ENCODE data around the gene DCLK2.

DCLK2 gene

DNA sequence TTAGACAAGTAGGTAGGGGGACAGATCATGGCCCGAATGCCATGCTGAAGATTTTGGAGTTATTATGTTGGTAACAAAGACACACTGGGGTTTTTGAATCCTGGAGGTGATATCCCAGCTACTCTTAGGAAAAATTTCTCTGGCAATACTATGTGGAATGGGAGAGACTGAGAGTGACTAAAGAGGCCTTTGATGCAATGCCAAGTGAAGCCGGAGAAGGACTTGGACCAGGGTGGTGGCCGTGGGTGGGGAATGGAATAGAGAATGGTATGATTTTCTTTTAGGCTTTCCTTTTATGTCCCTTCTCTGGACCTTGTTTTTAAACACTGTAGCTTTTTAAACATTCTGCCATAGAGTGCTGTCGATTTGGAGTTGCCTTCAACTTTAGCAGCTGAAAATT is 141.6 kb downstream of the DCLK2 start:
- no peaks in the 10 kb centered on the region for H3K4me1 Mint-ChIP-seq (ENCODE audit: low read depth)
- H3K9me3 Mint-ChIP-seq: no peaks in the 10 kb centered on the region
- no peak overlapping the region for H3K4me3 Mint-ChIP-seq
- intact Hi-C loops (cut with micrococcal nuclease): no loop called here
- H3K27ac Mint-ChIP-seq: no peak overlapping the region
- H3K36me3 Mint-ChIP-seq (ENCODE audit: low read depth): no peaks in the 10 kb centered on the region
- no peaks in the 10 kb centered on the region for H3K27me3 Mint-ChIP-seq

GRCh38 chr4:150224896-150225591 is 146.8 kb downstream of the DCLK2 start:
- Mint-ChIP-seq H3K27ac (no peak overlapping the region), H3K27me3 (no peaks in the 10 kb centered on the region), H3K4me1 (ENCODE audit: low read depth) (no peaks in the 10 kb centered on the region), H3K9me3 (no peaks in the 10 kb centered on the region), H3K4me3 (no peak overlapping the region), H3K36me3 (ENCODE audit: low read depth) (no peaks in the 10 kb centered on the region)
- intact Hi-C loops (cut with micrococcal nuclease): no loop called here

DNA sequence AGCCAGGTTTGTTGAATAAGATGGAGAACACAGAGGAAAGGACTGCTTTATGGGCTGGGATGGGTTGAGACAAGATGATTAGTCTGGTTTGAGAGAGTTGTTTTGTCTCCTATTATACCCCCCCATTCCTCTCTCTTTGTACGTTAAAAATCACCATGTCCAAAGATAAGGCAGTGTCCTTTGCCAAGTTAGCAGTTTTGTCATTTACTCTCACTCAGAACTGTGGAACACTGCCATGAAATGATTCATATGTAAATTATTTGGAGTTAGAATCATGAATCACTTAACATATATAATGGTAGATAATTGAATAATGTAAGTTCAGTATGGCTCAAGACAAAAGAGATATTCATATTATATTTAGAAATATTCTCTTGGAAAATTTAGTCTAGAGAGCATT is 151.3 kb downstream of the DCLK2 start:
- H3K36me3 Mint-ChIP-seq (ENCODE audit: low read depth): no peaks in the 10 kb centered on the region
- intact Hi-C loops (cut with micrococcal nuclease): no loop called here
- no peak overlapping the region for H3K27ac Mint-ChIP-seq
- no peaks in the 10 kb centered on the region for H3K4me1 Mint-ChIP-seq (ENCODE audit: low read depth)
- no peaks in the 10 kb centered on the region for H3K9me3 Mint-ChIP-seq
- no peak overlapping the region for H3K4me3 Mint-ChIP-seq
- no peaks in the 10 kb centered on the region for H3K27me3 Mint-ChIP-seq

DNA sequence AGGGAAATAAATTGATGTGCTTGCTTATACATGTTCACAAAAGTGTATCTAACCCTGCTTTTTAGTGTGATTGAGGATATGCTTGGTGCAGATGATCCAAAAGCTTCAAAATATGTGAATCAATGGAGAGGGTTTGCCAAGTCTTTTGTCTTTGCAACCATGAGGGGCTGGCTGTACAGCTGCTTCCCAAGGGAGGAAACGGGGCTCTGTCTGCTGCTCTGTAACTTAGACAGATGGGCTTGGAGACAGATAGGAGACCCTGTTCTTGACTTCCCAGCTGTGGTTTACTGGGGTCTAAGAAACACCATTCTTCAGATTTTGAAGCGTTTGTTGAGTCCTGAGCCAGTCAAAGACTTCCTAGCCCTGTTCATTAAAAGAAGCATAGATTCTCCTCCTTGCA is 152.3 kb downstream of the DCLK2 start:
- H3K27me3 Mint-ChIP-seq: no peaks in the 10 kb centered on the region
- H3K27ac Mint-ChIP-seq: no peak overlapping the region
- no peak overlapping the region for H3K4me3 Mint-ChIP-seq
- no peaks in the 10 kb centered on the region for H3K36me3 Mint-ChIP-seq (ENCODE audit: low read depth)
- H3K4me1 Mint-ChIP-seq (ENCODE audit: low read depth): no peaks in the 10 kb centered on the region
- intact Hi-C loops (cut with micrococcal nuclease): no loop called here
- H3K9me3 Mint-ChIP-seq: no peaks in the 10 kb centered on the region

DNA sequence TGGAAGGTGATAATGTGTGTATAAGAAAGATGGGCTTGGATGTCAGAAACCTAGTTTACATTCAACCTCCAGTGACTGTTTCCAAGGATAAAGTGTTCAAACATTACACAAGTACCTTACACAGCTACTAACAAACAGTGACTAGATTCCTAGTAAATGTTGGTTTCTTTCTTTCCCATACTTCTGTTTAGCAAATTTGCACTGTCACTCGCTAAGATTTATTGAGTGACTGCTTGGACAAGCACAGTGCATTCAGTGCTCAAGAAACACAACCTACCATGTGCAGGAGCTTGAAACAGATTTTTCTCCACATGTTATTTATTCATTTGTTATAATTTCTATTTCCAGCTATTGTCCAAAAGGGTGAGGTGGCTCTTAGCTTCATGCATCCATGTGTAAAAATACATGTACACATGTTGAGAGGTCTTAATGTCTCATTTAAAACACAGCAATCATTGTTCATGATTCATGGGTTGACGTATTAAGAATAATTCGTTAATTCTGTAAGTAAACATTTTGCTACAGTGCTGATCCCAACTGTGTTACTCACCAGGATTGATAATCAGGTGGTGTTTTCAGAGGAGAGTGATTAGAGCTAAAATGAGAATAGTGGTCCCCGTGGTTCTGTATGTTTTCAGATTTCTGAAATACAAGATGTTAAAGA is 153.0 kb downstream of the DCLK2 start:
- Mint-ChIP-seq H3K9me3 (no peaks in the 10 kb centered on the region), H3K4me1 (ENCODE audit: low read depth) (no peaks in the 10 kb centered on the region), H3K4me3 (no peak overlapping the region), H3K36me3 (ENCODE audit: low read depth) (no peaks in the 10 kb centered on the region), H3K27ac (no peak overlapping the region), H3K27me3 (no peaks in the 10 kb centered on the region)
- intact Hi-C loops (cut with micrococcal nuclease): no loop called here

DNA sequence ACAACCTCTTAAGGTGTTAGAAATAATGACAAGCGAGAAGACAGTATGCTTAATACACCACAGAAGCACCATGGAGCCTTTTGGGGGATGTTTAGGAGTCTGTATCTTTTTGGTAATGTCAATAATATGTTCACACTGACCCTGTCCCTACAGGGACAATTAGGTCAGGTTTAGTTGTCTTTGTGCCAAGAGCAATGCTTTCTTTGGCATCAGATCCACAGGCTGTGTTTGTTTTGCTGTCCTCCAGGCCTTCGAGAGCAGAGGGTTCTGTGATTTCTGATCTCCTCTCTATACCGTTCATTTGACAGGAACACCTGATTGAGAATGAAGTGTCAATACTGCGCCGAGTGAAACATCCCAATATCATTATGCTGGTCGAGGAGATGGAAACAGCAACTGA is 153.8 kb downstream of the DCLK2 start:
- no peaks in the 10 kb centered on the region for H3K27me3 Mint-ChIP-seq
- H3K27ac Mint-ChIP-seq: no peak overlapping the region
- H3K36me3 Mint-ChIP-seq (ENCODE audit: low read depth): no peaks in the 10 kb centered on the region
- H3K4me1 Mint-ChIP-seq (ENCODE audit: low read depth): no peaks in the 10 kb centered on the region
- intact Hi-C loops (cut with micrococcal nuclease): no loop called here
- no peaks in the 10 kb centered on the region for H3K9me3 Mint-ChIP-seq
- no peak overlapping the region for H3K4me3 Mint-ChIP-seq

DNA sequence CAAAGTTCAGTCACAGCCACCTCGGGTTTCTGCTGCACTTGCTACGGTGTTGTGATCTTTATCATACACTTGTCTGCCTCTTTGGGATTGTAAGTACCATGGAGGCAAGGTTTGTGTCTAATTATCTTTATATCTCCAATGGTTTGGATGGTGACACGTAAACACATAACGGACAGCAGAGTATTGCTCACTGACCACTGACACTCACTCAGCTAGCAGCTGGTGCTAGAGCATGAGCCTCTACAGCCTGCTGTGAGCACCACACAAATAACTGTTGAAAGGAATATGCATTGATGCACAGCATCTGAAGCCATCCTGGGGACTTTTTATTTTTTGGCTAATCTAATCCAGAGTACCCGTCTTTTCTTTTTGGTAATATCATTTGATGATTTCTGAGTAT is 156.0 kb downstream of the DCLK2 start:
- Mint-ChIP-seq H3K9me3 (no peaks in the 10 kb centered on the region), H3K27me3 (no peaks in the 10 kb centered on the region), H3K4me1 (ENCODE audit: low read depth) (no peaks in the 10 kb centered on the region), H3K36me3 (ENCODE audit: low read depth) (no peaks in the 10 kb centered on the region), H3K27ac (no peak overlapping the region), H3K4me3 (no peak overlapping the region)
- intact Hi-C loops (cut with micrococcal nuclease): no loop called here

GRCh38 chr4:150235317-150235716 is 157.1 kb downstream of the DCLK2 start:
- intact Hi-C loops (cut with micrococcal nuclease): no loop called here
- Mint-ChIP-seq H3K9me3 (no peaks in the 10 kb centered on the region), H3K27me3 (no peaks in the 10 kb centered on the region), H3K4me1 (ENCODE audit: low read depth) (no peaks in the 10 kb centered on the region), H3K36me3 (ENCODE audit: low read depth) (no peaks in the 10 kb centered on the region), H3K27ac (no peak overlapping the region), H3K4me3 (no peak overlapping the region)

DNA sequence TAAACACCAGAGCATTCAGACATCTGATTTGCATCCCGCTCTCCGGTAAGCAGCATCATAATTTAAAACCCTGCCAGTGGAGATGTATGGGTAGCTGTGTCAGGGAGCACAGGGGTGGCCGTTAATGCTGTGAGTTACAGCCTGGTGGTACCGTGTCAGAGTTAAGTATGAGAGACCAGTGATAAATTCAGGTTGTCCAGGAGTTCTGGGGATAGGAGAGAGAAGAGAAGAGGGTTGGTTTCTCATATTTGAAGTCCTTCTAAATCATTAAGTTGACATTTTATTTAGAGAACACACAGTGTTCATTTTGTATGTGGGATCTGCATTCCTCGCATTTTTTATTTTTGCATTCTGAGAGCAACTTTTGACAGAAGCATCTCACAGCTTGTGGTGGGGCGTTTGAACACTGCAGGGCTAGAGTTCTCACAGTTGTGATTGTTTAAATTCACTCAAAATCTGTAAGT is 157.6 kb downstream of the DCLK2 start:
- no peaks in the 10 kb centered on the region for H3K36me3 Mint-ChIP-seq (ENCODE audit: low read depth)
- no peaks in the 10 kb centered on the region for H3K27me3 Mint-ChIP-seq
- no peaks in the 10 kb centered on the region for H3K4me1 Mint-ChIP-seq (ENCODE audit: low read depth)
- no peaks in the 10 kb centered on the region for H3K9me3 Mint-ChIP-seq
- H3K4me3 Mint-ChIP-seq: no peak overlapping the region
- intact Hi-C loops (cut with micrococcal nuclease): no loop called here
- no peak overlapping the region for H3K27ac Mint-ChIP-seq

DNA sequence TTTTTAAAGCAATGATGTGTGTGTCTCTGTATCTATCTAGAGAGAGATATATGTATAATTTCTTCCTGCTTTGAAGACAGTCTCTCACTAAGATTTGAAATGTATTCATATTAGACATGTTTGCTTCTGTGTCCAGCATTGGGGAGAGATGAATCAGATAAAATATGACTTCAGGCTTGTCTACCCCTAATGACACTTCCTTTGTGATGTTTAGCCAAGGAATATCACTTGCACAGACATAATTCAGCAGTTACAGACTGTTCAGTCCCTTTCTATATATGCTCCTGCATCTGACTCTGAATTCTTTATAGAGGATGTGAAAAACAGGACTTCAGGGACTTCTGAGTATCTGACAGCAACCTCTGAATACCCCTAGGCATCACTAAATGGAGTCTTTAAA is 158.4 kb downstream of the DCLK2 start:
- intact Hi-C loops (cut with micrococcal nuclease): no loop called here
- H3K27ac Mint-ChIP-seq: no peak overlapping the region
- no peaks in the 10 kb centered on the region for H3K9me3 Mint-ChIP-seq
- no peak overlapping the region for H3K4me3 Mint-ChIP-seq
- H3K36me3 Mint-ChIP-seq (ENCODE audit: low read depth): no peaks in the 10 kb centered on the region
- H3K4me1 Mint-ChIP-seq (ENCODE audit: low read depth): no peaks in the 10 kb centered on the region
- H3K27me3 Mint-ChIP-seq: no peaks in the 10 kb centered on the region

DNA sequence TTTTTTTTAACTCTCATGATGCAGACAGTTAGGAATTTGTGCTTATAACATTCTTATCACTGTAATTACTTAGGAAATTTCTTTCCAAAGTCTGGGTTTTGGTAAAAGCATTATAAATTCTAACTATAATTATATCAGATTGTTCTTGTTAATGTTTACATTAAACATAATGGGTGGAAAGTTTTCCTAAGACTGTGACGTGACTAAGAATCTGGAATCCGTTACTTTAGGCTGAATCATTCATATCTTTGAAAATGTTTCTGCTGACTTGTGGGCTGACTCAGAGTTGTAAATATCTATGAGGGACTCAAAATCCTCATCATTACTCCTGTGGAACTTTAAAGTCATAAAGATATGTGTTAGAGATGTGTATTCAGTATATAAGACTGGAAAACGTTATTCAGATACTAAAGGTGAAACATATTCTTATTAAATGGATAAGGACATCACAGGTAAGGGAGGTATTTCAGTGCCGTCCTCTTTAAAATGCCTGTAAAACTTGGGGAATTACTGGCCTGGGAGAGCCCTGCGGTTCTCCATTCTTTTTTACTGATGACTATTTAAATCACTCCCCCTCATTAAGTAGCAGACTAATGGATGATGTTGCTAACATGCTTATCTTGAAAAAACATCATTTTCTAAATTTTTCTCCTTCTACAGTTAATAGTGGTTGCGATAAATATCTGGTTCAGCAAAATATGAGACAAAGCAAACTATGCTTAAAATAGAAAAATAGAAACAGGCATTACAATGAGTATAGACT is 159.0 kb downstream of the DCLK2 start:
- H3K27me3 Mint-ChIP-seq: no peaks in the 10 kb centered on the region
- no peaks in the 10 kb centered on the region for H3K4me1 Mint-ChIP-seq (ENCODE audit: low read depth)
- no peaks in the 10 kb centered on the region for H3K36me3 Mint-ChIP-seq (ENCODE audit: low read depth)
- no peak overlapping the region for H3K4me3 Mint-ChIP-seq
- H3K9me3 Mint-ChIP-seq: no peaks in the 10 kb centered on the region
- intact Hi-C loops (cut with micrococcal nuclease): no loop called here
- H3K27ac Mint-ChIP-seq: no peak overlapping the region

DNA sequence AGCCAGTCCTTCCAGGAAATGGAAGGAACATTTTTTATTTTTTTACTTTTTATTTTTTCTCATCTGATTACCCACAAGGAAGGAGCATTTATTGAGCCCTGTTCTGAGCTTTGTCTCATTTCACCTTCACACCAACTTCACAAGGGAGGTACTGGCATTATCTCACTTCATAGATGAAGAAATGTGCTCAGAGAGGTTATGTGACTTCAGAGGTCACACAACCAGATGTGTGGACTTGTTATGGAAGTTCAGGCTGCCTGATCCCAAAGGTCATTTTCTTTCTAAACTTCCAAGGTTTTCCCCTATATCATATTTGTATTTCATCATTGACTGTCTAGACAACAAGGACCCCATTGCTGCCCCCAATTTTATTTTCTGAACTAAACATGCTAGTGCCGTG is 160.3 kb downstream of the DCLK2 start:
- H3K4me3 Mint-ChIP-seq: no peak overlapping the region
- intact Hi-C loops (cut with micrococcal nuclease): no loop called here
- H3K27me3 Mint-ChIP-seq: no peaks in the 10 kb centered on the region
- H3K4me1 Mint-ChIP-seq (ENCODE audit: low read depth): no peaks in the 10 kb centered on the region
- no peaks in the 10 kb centered on the region for H3K36me3 Mint-ChIP-seq (ENCODE audit: low read depth)
- H3K9me3 Mint-ChIP-seq: no peaks in the 10 kb centered on the region
- no peak overlapping the region for H3K27ac Mint-ChIP-seq

GRCh38 chr4:150240011-150240410 is 161.8 kb downstream of the DCLK2 start:
- Mint-ChIP-seq H3K4me1 (ENCODE audit: low read depth) (no peaks in the 10 kb centered on the region), H3K9me3 (no peaks in the 10 kb centered on the region), H3K4me3 (no peak overlapping the region), H3K27ac (no peak overlapping the region), H3K27me3 (no peaks in the 10 kb centered on the region), H3K36me3 (ENCODE audit: low read depth) (no peaks in the 10 kb centered on the region)
- intact Hi-C loops (cut with micrococcal nuclease): no loop called here

DNA sequence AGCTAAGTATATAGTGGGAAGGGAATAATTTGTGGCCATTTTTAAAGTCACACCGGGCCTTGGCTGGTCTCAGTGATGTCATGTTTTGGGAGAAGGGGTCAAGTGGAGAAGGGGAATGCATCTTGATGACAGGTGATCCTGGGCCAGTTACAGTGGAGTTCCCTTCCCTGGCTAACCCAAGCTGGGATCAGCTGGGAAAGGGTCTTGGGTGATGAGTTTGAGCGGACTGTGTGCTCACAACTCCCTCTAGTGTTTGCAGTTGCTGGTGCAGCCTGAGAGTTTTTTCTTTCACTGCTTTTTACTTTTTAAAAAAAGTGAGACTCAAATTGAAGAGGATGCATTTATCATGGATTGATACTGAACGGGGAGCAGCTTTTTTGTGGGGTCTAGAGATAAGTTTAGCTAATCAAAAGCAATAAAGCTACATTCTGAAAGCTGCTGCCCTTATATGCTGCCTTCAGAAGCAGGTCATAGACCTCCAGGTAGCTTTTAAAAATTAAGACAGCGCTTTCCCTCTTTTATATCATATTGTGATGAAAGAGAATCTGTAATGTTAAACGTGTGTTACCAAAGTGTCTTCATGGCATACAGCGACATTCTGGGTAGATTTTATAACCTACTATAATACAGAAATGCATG is 164.7 kb downstream of the DCLK2 start:
- intact Hi-C loops (cut with micrococcal nuclease): loop anchor here (1.0 to 2.0 kb wide), 2 partner anchors 244 to 263 kb away; no protein-coding TSS in a partner anchor
- no peaks in the 10 kb centered on the region for H3K27me3 Mint-ChIP-seq
- H3K9me3 Mint-ChIP-seq: no peaks in the 10 kb centered on the region
- H3K4me3 Mint-ChIP-seq: no peak overlapping the region
- H3K36me3 Mint-ChIP-seq (ENCODE audit: low read depth): no peaks in the 10 kb centered on the region
- no peak overlapping the region for H3K27ac Mint-ChIP-seq
- no peaks in the 10 kb centered on the region for H3K4me1 Mint-ChIP-seq (ENCODE audit: low read depth)
